Measurements from ENCODE around the gene RAD51B. TPM values are rescaled to one million over a fixed set of nuclear protein-coding genes. Genes with fewer than 3 reads are reported as not detected.

Gene RAD51B
- total RNA-seq, 5 donors from 2014 or later (not counting 1 experiment from before 2014, with no cell fraction given) = 25.4 to 47.9 (median 30.0) TPM

- CTCF ChIA-PET = no interaction called here
Measured at GRCh38 chr14:67926821-67927220, 107.2 kb downstream of the RAD51B start.

GRCh38 chr14:67927244-67927643 is 107.7 kb downstream of the RAD51B start:
- no peak overlapping the region for H3K27ac Mint-ChIP-seq
- no peak overlapping the region for H3K27ac ChIP-seq (ENCODE audit: low read length)
- ATAC-seq (replicated peaks in 1 of 4) (no peak), DNase-seq (no peak)
- ChIA-PET CTCF (no interaction called here), POLR2A (no interaction called here)
- H3K4me1 Mint-ChIP-seq = no peaks in the 10 kb centered on the region
- no peaks in the 10 kb centered on the region for H3K27me3 Mint-ChIP-seq
- H3K9me3 ChIP-seq = peaks cover 2% of the 10 kb centered on the region
- no peaks in the 10 kb centered on the region for H3K27me3 ChIP-seq (replicated peaks in 1 of 2; ENCODE audit: control insufficient read depth in 2 of 2, extremely low read depth in 1 of 2, insufficient read depth in 2 of 2, low read length in 1 of 2)
- H3K36me3 Mint-ChIP-seq = peaks cover 42% of the 10 kb centered on the region
- H3K9me3 Mint-ChIP-seq = peaks cover 0 to 35% (median 30%) of the 10 kb centered on the region in 3 donors
- no peaks in the 10 kb centered on the region for H3K4me1 ChIP-seq (ENCODE audit: control insufficient read depth in 1 of 2, extremely low read depth in 1 of 2, insufficient read depth in 2 of 2, low read length in 2 of 2)
- H3K4me3 ChIP-seq (ENCODE audit: control insufficient read depth in 1 of 2, extremely low read depth in 1 of 2, low read length in 1 of 2) = no peak overlapping the region
- H3K4me3 Mint-ChIP-seq = no peak overlapping the region
- no CpG with 5 or more reads among the region's 4 CpGs for WGBS (ENCODE audit: insufficient coverage)
- no peaks in the 10 kb centered on the region for H3K36me3 ChIP-seq (ENCODE audit: control insufficient read depth in 2 of 2, extremely low read depth in 1 of 2, insufficient read depth in 1 of 2, low read length in 1 of 2)

More at GRCh38 chr14:67926821-67927220, 107.2 kb downstream of the RAD51B start:
- Mint-ChIP-seq H3K36me3 (peaks cover 42% of the 10 kb centered on the region), H3K27me3 (no peaks in the 10 kb centered on the region), H3K27ac (no peak overlapping the region), H3K4me1 (peaks cover 0 to 1% (median 0%) of the 10 kb centered on the region in 3 donors), H3K9me3 (peaks cover 0 to 35% (median 30%) of the 10 kb centered on the region in 3 donors), H3K4me3 (no peak overlapping the region)
- Histone ChIP-seq H3K27me3 (replicated peaks in 1 of 2; ENCODE audit: control insufficient read depth in 2 of 2, extremely low read depth in 1 of 2, insufficient read depth in 2 of 2, low read length in 1 of 2) (no peaks in the 10 kb centered on the region), H3K4me1 (ENCODE audit: control insufficient read depth in 1 of 2, extremely low read depth in 1 of 2, insufficient read depth in 2 of 2, low read length in 2 of 2) (no peaks in the 10 kb centered on the region), H3K27ac (ENCODE audit: low read length) (no peak overlapping the region), H3K9me3 (peaks cover 2% of the 10 kb centered on the region), H3K4me3 (ENCODE audit: control insufficient read depth in 1 of 2, extremely low read depth in 1 of 2, low read length in 1 of 2) (no peak overlapping the region), H3K36me3 (ENCODE audit: control insufficient read depth in 2 of 2, extremely low read depth in 1 of 2, insufficient read depth in 1 of 2, low read length in 1 of 2) (no peaks in the 10 kb centered on the region)
- no CpG with 5 or more reads among the region's 3 CpGs for WGBS (ENCODE audit: insufficient coverage)
- DNase-seq = no peak
- POLR2A ChIA-PET = interaction anchor here in 1 of 2 donors (0.8 kb wide), 1 partner anchor 10 kb away, joined by 3 read pairs; no protein-coding TSS in a partner anchor
- no peak for ATAC-seq (replicated peaks in 1 of 4)

GRCh38 chr14:67928375-67928774 is 108.8 kb downstream of the RAD51B start:
- POLR2A ChIA-PET = no interaction called here
- Histone ChIP-seq H3K27me3 (replicated peaks in 1 of 2; ENCODE audit: control insufficient read depth in 2 of 2, extremely low read depth in 1 of 2, insufficient read depth in 2 of 2, low read length in 1 of 2) (no peaks in the 10 kb centered on the region), H3K36me3 (ENCODE audit: control insufficient read depth in 2 of 2, extremely low read depth in 1 of 2, insufficient read depth in 1 of 2, low read length in 1 of 2) (no peaks in the 10 kb centered on the region), H3K9me3 (peaks cover 2% of the 10 kb centered on the region), H3K4me1 (ENCODE audit: control insufficient read depth in 1 of 2, extremely low read depth in 1 of 2, insufficient read depth in 2 of 2, low read length in 2 of 2) (no peaks in the 10 kb centered on the region), H3K4me3 (ENCODE audit: control insufficient read depth in 1 of 2, extremely low read depth in 1 of 2, low read length in 1 of 2) (no peak overlapping the region), H3K27ac (ENCODE audit: low read length) (no peak overlapping the region)
- Mint-ChIP-seq H3K27me3 (no peaks in the 10 kb centered on the region), H3K27ac (no peak overlapping the region), H3K9me3 (peaks cover 0 to 35% (median 30%) of the 10 kb centered on the region in 3 donors), H3K4me3 (no peak overlapping the region), H3K36me3 (peaks cover 39% of the 10 kb centered on the region), H3K4me1 (no peaks in the 10 kb centered on the region)
- CTCF ChIA-PET = no interaction called here
- ATAC-seq (replicated peaks in 1 of 4) = no peak
- 95% methylated on average over 2 of the region's 11 CpGs for WGBS (ENCODE audit: insufficient coverage)
- DNase-seq = no peak

- Histone ChIP-seq H3K4me1 (ENCODE audit: control insufficient read depth in 1 of 2, extremely low read depth in 1 of 2, insufficient read depth in 2 of 2, low read length in 2 of 2) (peaks cover 0 to 4% of the 10 kb centered on the region in 2 experiments), H3K4me3 (ENCODE audit: control insufficient read depth in 1 of 2, extremely low read depth in 1 of 2, low read length in 1 of 2) (no peak overlapping the region), H3K27ac (ENCODE audit: low read length) (no peak overlapping the region), H3K36me3 (ENCODE audit: control insufficient read depth in 2 of 2, extremely low read depth in 1 of 2, insufficient read depth in 1 of 2, low read length in 1 of 2) (no peaks in the 10 kb centered on the region), H3K27me3 (replicated peaks in 1 of 2; ENCODE audit: control insufficient read depth in 2 of 2, extremely low read depth in 1 of 2, insufficient read depth in 2 of 2, low read length in 1 of 2) (no peaks in the 10 kb centered on the region), H3K9me3 (peaks cover 2% of the 10 kb centered on the region)
- no peak for DNase-seq
- Mint-ChIP-seq H3K36me3 (peaks cover 18% of the 10 kb centered on the region), H3K4me1 (peaks cover 5 to 7% (median 5%) of the 10 kb centered on the region in 3 donors), H3K27ac (no peak overlapping the region), H3K27me3 (no peaks in the 10 kb centered on the region), H3K4me3 (no peak overlapping the region), H3K9me3 (peaks cover 0 to 28% (median 23%) of the 10 kb centered on the region in 3 donors)
- ATAC-seq (replicated peaks in 1 of 4) = no peak
- CTCF ChIA-PET = interaction anchor here in 1 of 2 donors (1.9 kb wide), 1 partner anchor 12 kb away, joined by 10 read pairs; no protein-coding TSS in a partner anchor
- 100% methylated on average over 1 of the region's 4 CpGs for WGBS (ENCODE audit: insufficient coverage)
- POLR2A ChIA-PET = interaction anchor here in 1 of 2 donors (0.9 kb wide), 1 partner anchor 882 kb away, joined by 3 read pairs; no protein-coding TSS in a partner anchor
Measured at GRCh38 chr14:67932708-67933246, 113.2 kb downstream of the RAD51B start.

- CTCF ChIA-PET = interaction anchor here (1.5 to 1.9 kb wide), 2 partner anchors 12 to 911 kb away, joined by 5 to 10 read pairs; no protein-coding TSS in a partner anchor
- peaks cover 15% of the 10 kb centered on the region for H3K36me3 Mint-ChIP-seq
- peaks cover 0 to 4% of the 10 kb centered on the region in 2 experiments for H3K4me1 ChIP-seq (ENCODE audit: control insufficient read depth in 1 of 2, extremely low read depth in 1 of 2, insufficient read depth in 2 of 2, low read length in 2 of 2)
- H3K27me3 ChIP-seq (replicated peaks in 1 of 2; ENCODE audit: control insufficient read depth in 2 of 2, extremely low read depth in 1 of 2, insufficient read depth in 2 of 2, low read length in 1 of 2) = no peaks in the 10 kb centered on the region
- H3K9me3 Mint-ChIP-seq = peaks cover 0 to 24% (median 20%) of the 10 kb centered on the region in 3 donors
- POLR2A ChIA-PET = interaction anchor here in 1 of 2 donors (0.7 to 0.9 kb wide), 2 partner anchors 123 to 881 kb away, joined by 3 read pairs; no protein-coding TSS in a partner anchor
- no peaks in the 10 kb centered on the region for H3K36me3 ChIP-seq (ENCODE audit: control insufficient read depth in 2 of 2, extremely low read depth in 1 of 2, insufficient read depth in 1 of 2, low read length in 1 of 2)
- no peak for DNase-seq
- peaks cover 5 to 7% (median 5%) of the 10 kb centered on the region in 3 donors for H3K4me1 Mint-ChIP-seq
- no peak overlapping the region for H3K27ac ChIP-seq (ENCODE audit: low read length)
- H3K9me3 ChIP-seq = peaks cover 2% of the 10 kb centered on the region
- H3K4me3 Mint-ChIP-seq = no peak overlapping the region
- no peaks in the 10 kb centered on the region for H3K27me3 Mint-ChIP-seq
- H3K27ac Mint-ChIP-seq = no peak overlapping the region
- no peak for ATAC-seq (replicated peaks in 1 of 4)
- H3K4me3 ChIP-seq (ENCODE audit: control insufficient read depth in 1 of 2, extremely low read depth in 1 of 2, low read length in 1 of 2) = no peak overlapping the region
Measured at GRCh38 chr14:67933266-67933665, 113.7 kb downstream of the RAD51B start.

- peaks cover 0 to 4% of the 10 kb centered on the region in 2 experiments for H3K4me1 ChIP-seq (ENCODE audit: control insufficient read depth in 1 of 2, extremely low read depth in 1 of 2, insufficient read depth in 2 of 2, low read length in 2 of 2)
- H3K36me3 ChIP-seq (ENCODE audit: control insufficient read depth in 2 of 2, extremely low read depth in 1 of 2, insufficient read depth in 1 of 2, low read length in 1 of 2) = no peaks in the 10 kb centered on the region
- ATAC-seq (replicated peaks in 1 of 4) = peak; percentile 74 to 87 (median 84)
- Mint-ChIP-seq H3K9me3 (peaks cover 0 to 20% (median 14%) of the 10 kb centered on the region in 3 donors), H3K27me3 (no peaks in the 10 kb centered on the region), H3K27ac (peak overlapping the region; percentile 2 to 65), H3K4me3 (no peak overlapping the region), H3K36me3 (peaks cover 10% of the 10 kb centered on the region), H3K4me1 (peaks cover 5 to 7% (median 5%) of the 10 kb centered on the region in 3 donors)
- H3K27ac ChIP-seq (ENCODE audit: low read length) = no peak overlapping the region
- H3K9me3 ChIP-seq = peaks cover 2% of the 10 kb centered on the region
- CTCF ChIA-PET = interaction anchor here (0.6 to 1.9 kb wide), 9 partner anchors 11 to 911 kb away, joined by 3 to 10 read pairs (median 3); no protein-coding TSS in a partner anchor
- no peak overlapping the region for H3K4me3 ChIP-seq (ENCODE audit: control insufficient read depth in 1 of 2, extremely low read depth in 1 of 2, low read length in 1 of 2)
- POLR2A ChIA-PET = interaction anchor here in 1 of 2 donors (0.7 kb wide), 1 partner anchor 122 kb away, joined by 3 read pairs; no protein-coding TSS in a partner anchor
- no CpG with 5 or more reads among the region's 1 CpG for WGBS (ENCODE audit: insufficient coverage)
- H3K27me3 ChIP-seq (replicated peaks in 1 of 2; ENCODE audit: control insufficient read depth in 2 of 2, extremely low read depth in 1 of 2, insufficient read depth in 2 of 2, low read length in 1 of 2) = no peaks in the 10 kb centered on the region
- peak in 5 of 35 experiments; percentile 3 to 65 (median 8) for DNase-seq
Measured at GRCh38 chr14:67934087-67934486, 114.5 kb downstream of the RAD51B start.
